Adrenal gland (tissue), 5 donors: ENCODE measurements around the gene SP3.

Experiments
- CTCF ChIP-seq, 6 experiments: fragments of 450-650 bp in 4 of 6; fragments of 200-600 bp in 2 of 6; sonication (generic) in 1 of 6; IDR thresholded peaks; 1 replicate in 5 of 6; 2 replicates in 1 of 6; pipeline versions ENCODE4 v1.5.1 to v1.8.0; 2016 to 2021; ENCODE audit warnings: antibody characterized with exemption in 6 of 6, mild to moderate bottlenecking in 2 of 6, moderate library complexity in 1 of 6
- POLR2A ChIP-seq, 2 donors: fragments of 450-650 bp; IDR thresholded peaks; one replicate each; pipeline ENCODE4 v1.6.1; 2017; ENCODE audit warnings: antibody characterized with exemption in 2 of 2, mild to moderate bottlenecking in 2 of 2, moderate library complexity in 1 of 2
- donor health status: DM: no; HTN: no; CAD: no.

- TF ChIP-seq POLR2A (IDR thresholded peaks at IDR 0.05) (no peak), CTCF (IDR thresholded peaks at IDR 0.05) (no peak)
These were observed 95.6 kb downstream of the SP3 start for GRCh38 chr2:173869244-173870229.
